ENCODE data around the gene TAF4B.
"Not testable (repeated sequence)": the region's sequence is repeated elsewhere in the genome, so short reads cannot be mapped to it uniquely, and the experiment has no call there.

Gene TAF4B

DNA sequence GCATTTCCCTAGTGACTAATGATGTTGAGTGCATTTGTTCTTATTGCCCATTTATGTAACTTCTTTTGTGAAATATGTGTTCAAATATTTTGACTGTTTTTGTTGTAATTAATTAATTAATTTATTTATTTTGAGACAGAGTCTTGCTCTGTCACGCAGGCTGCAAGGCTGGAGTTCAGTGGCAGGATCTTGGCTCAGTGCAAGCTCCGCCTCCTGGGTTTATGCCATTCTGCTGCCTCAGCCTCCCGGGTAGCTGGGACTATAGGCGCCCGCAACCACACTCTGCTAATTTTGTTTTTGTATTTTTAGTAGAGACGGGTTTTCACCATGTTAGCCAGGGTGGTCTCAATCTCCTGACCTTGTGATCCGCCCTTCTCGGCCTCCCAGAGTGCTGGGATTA lies 71.9 kb downstream of the TAF4B start:
- DNase-seq (ENCODE audit: insufficient read length, low spot score) (no peak), FAIRE-seq (no peak)
- TF ChIP-seq, protein P1, sequence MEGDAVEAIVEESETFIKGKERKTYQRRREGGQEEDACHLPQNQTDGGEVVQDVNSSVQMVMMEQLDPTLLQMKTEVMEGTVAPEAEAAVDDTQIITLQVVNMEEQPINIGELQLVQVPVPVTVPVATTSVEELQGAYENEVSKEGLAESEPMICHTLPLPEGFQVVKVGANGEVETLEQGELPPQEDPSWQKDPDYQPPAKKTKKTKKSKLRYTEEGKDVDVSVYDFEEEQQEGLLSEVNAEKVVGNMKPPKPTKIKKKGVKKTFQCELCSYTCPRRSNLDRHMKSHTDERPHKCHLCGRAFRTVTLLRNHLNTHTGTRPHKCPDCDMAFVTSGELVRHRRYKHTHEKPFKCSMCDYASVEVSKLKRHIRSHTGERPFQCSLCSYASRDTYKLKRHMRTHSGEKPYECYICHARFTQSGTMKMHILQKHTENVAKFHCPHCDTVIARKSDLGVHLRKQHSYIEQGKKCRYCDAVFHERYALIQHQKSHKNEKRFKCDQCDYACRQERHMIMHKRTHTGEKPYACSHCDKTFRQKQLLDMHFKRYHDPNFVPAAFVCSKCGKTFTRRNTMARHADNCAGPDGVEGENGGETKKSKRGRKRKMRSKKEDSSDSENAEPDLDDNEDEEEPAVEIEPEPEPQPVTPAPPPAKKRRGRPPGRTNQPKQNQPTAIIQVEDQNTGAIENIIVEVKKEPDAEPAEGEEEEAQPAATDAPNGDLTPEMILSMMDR (IDR thresholded peaks at IDR 0.05; ENCODE audit: insufficient read depth, missing control alignments) = no peak

DNA sequence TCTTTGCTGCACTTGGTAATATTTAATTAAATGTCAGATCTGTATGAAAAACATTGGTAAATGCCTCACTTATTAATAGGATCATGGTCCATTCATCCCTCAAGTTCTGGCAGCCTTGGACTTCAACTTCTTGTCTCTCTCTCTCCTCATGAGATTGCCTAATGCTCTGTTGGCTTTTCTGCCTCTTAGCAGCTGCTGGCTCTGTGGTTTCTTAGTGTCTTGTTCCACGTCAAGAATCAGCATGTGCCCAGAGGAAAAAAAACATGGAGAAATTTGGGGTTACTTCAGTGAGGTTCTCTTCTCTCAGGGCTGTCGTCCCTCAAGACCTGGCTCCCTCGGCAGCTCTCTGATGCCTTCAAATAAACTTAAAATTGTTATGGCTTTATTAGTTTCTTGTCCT lies 75.4 kb downstream of the TAF4B start:
- FAIRE-seq (no peak), DNase-seq (ENCODE audit: insufficient read length, low spot score) (no peak)
- TF ChIP-seq, protein P1 (IDR thresholded peaks at IDR 0.05; ENCODE audit: insufficient read depth, missing control alignments) = no peak

DNA sequence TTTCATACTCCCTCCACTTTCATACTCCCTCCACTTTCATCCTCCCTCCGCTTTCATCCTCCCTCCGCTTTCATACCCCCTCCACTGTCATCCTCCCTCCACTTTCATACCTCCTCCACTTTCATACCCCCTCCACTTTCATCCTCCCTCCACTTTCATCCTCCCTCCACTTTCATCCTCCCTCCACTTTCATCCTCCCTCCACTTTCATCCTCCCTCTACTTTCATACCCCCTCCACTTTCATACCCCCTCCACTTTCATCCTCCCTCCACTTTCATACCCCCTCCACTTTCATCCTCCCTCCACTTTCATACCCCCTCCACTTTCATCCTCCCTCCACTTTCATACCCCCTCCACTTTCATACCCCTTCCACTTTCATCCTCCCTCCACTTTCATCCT lies 77.0 kb downstream of the TAF4B start:
- DNase-seq (ENCODE audit: insufficient read length, low spot score); FAIRE-seq: not testable (repeated sequence)

DNA sequence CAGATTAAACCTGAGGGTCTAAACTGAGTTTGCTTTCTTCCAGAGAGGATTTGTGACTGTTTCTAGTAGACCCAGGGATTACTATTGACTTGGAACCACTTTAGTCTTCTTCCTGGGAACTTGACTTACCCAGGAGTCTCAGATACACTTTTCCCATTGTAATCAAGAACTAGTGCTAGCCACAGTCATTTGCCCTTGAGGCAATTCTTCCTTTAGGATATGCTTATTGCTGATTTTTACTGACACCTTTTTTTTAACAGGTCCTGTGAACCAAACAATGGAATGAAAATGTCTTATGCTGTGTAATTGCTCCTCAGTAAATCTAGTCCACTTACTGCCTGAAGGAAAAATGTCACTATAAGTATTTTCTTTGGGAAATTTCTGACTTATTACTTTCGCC lies 78.3 kb downstream of the TAF4B start:
- DNase-seq (ENCODE audit: insufficient read length, low spot score) = no peak
- TF ChIP-seq, protein P1 (IDR thresholded peaks at IDR 0.05; ENCODE audit: insufficient read depth, missing control alignments) = no peak
- peak; percentile 90 for FAIRE-seq

GRCh38 chr18:26307161-26307773 lies 81.0 kb downstream of the TAF4B start:
- DNase-seq (ENCODE audit: insufficient read length, low spot score) (peak; percentile 18), FAIRE-seq (peak; percentile 94)
- TF ChIP-seq, protein P1 (IDR thresholded peaks at IDR 0.05; ENCODE audit: insufficient read depth, missing control alignments) = peak; percentile 66

DNA sequence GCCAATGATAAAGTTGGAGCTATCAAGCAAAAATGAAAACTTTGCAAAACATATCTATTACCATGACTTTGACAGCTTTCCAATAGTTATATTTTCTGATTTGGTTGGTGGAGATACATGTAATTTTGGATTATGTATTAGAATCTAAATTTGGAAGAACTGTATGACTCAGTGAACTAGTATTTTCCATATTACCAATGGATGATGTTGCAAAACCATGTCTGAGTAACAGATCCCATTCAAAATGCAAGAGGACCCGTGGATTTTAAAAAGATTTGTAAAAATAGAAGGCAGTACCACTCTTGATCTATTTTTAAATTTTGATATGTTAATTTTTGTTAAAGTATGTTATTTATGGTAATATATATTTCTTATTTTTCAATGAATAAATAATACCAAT lies 83.0 kb downstream of the TAF4B start:
- FAIRE-seq = no peak
- no peak for DNase-seq (ENCODE audit: insufficient read length, low spot score)
- TF ChIP-seq, protein P1 (IDR thresholded peaks at IDR 0.05; ENCODE audit: insufficient read depth, missing control alignments) = no peak

- no peak for DNase-seq (ENCODE audit: insufficient read length, low spot score)
- FAIRE-seq = no peak
- TF ChIP-seq, protein P1 (IDR thresholded peaks at IDR 0.05; ENCODE audit: insufficient read depth, missing control alignments) = no peak
These were observed 86.0 kb downstream of the TAF4B start for GRCh38 chr18:26312199-26312598.

DNA sequence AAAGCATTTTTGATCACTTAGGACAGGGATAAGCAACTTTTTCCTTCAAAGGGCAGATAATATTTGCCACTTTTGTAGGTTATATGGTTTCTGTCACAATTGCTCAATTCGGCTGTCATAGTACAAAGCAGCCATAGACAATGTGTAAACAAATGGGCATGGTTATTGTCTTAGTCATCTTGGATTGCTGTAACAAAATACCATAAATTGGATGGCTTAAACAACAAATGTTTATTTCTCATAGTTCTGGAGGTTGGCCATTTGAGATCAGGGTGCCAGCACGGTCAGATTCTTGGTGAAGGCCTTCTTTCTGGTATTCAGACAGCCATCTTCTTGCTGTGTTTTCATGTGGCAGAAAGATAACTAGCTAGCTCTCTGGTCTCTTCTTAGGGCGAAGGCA lies 91.2 kb downstream of the TAF4B start:
- DNase-seq (ENCODE audit: insufficient read length, low spot score) (no peak), FAIRE-seq (no peak)
- TF ChIP-seq, protein P1 (IDR thresholded peaks at IDR 0.05; ENCODE audit: insufficient read depth, missing control alignments) = no peak

All from D721Med (cell line).